LoVo (cell line): ENCODE results near the gene NOTCH2NLA.
"Not testable (repeated sequence)": the region's sequence is repeated elsewhere in the genome, so short reads cannot be mapped to it uniquely, and the experiment has no call there.

Experiments
- DNase-seq: peaks from one replicate; pipeline ENCODE4 v3.0.0-alpha.2; 2016; ENCODE audit warnings: low spot score

Gene NOTCH2NLA

GRCh38 chr1:146228710-146229477 is at the start of gene NOTCH2NLA:
Gene NOTCH2NLA (minus strand): TSS chr1:146229021. CDS start chr1:146189337, 39,684 bp downstream.
- not testable (repeated sequence) for DNase-seq

- not testable (repeated sequence) for DNase-seq
Measured at GRCh38 chr1:146278346-146278745, 49.5 kb upstream of the NOTCH2NLA start.

GRCh38 chr1:146277087-146277486 is 48.3 kb upstream of the NOTCH2NLA start:
- not testable (repeated sequence) for DNase-seq

GRCh38 chr1:146274083-146274482 is 45.3 kb upstream of the NOTCH2NLA start:
- not testable (repeated sequence) for DNase-seq

- DNase-seq = not testable (repeated sequence)
Measured at GRCh38 chr1:146273194-146273593, 44.4 kb upstream of the NOTCH2NLA start.

GRCh38 chr1:146272734-146273133 is 43.9 kb upstream of the NOTCH2NLA start:
- not testable (repeated sequence) for DNase-seq

GRCh38 chr1:146271977-146272376 is 43.2 kb upstream of the NOTCH2NLA start:
- DNase-seq = not testable (repeated sequence)

- not testable (repeated sequence) for DNase-seq
Measured at GRCh38 chr1:146270129-146270528, 41.3 kb upstream of the NOTCH2NLA start.

GRCh38 chr1:146266179-146266748 is 37.4 kb upstream of the NOTCH2NLA start:
- DNase-seq = not testable (repeated sequence)

- DNase-seq = not testable (repeated sequence)
Measured at GRCh38 chr1:146264761-146265160, 35.9 kb upstream of the NOTCH2NLA start.

GRCh38 chr1:146260006-146260730 is 31.3 kb upstream of the NOTCH2NLA start:
- not testable (repeated sequence) for DNase-seq

GRCh38 chr1:146257992-146258552 is 29.3 kb upstream of the NOTCH2NLA start:
- not testable (repeated sequence) for DNase-seq

GRCh38 chr1:146254569-146255197 is 25.9 kb upstream of the NOTCH2NLA start:
- DNase-seq = not testable (repeated sequence)

GRCh38 chr1:146253249-146253855 is 24.5 kb upstream of the NOTCH2NLA start:
- DNase-seq = not testable (repeated sequence)

GRCh38 chr1:146251523-146251922 is 22.7 kb upstream of the NOTCH2NLA start:
- not testable (repeated sequence) for DNase-seq

- not testable (repeated sequence) for DNase-seq
Measured at GRCh38 chr1:146248643-146249042, 19.8 kb upstream of the NOTCH2NLA start.

- not testable (repeated sequence) for DNase-seq
Measured at GRCh38 chr1:146236626-146237025, 7.8 kb upstream of the NOTCH2NLA start.

GRCh38 chr1:146236026-146236601 is 7.3 kb upstream of the NOTCH2NLA start:
- DNase-seq = not testable (repeated sequence)

- not testable (repeated sequence) for DNase-seq
Measured at GRCh38 chr1:146228144-146228682, 608 bp downstream of the NOTCH2NLA start.

- not testable (repeated sequence) for DNase-seq
Measured at GRCh38 chr1:146174531-146174930, 54.3 kb downstream of the NOTCH2NLA start.

GRCh38 chr1:146167740-146168139 is 61.1 kb downstream of the NOTCH2NLA start:
- not testable (repeated sequence) for DNase-seq
